HepG2 (cell line): ENCODE data around the gene SHROOM2. TPM values are rescaled to one million over a fixed set of nuclear protein-coding genes. Genes with fewer than 3 reads are reported as not detected.

Experiments used
- ATAC-seq: fragments of 200-7000 bp; cut with Tn5 transposase; 3 replicates; pipeline ENCODE4 v1.9.1; 2020; ENCODE audit warnings: mild to moderate bottlenecking, moderate library complexity
- BruUV-seq: library from RNA; stranded (reverse); fragments of 400-500 nt; replicated peaks from 2 replicates; lab custom pipeline; 2021; lab: Mats Ljungman, UMichigan
- CTCF ChIA-PET: fragments of 300-600 bp; formaldehyde crosslinking; extraction: SDS; loops from one replicate; lab custom pipeline; 2021; ENCODE audit warnings: low total read pairs, inconsistent platforms, low intra/inter-chr PET ratio; lab: Yijun Ruan, JAX
- POLR2A ChIA-PET: fragments of 350-600 bp; sonication (Branson Sonifier 250); formaldehyde crosslinking; loops from one replicate; lab custom pipeline; 2020; ENCODE audit warnings: antibody characterized with exemption, inconsistent platforms; lab: Yijun Ruan, JAX
- DNase-seq: peaks from one replicate; pipeline ENCODE4 v3.0.0-alpha.2; 2015; ENCODE audit warnings: low spot score
- FAIRE-seq: peaks from 3 replicates; lab custom pipeline; 2011; peaks lifted over from hg19 to GRCh38; lab: Jason Lieb, UNC
- H2AFZ ChIP-seq: one replicate; pipeline ENCODE4 v1.6.1; 2011; ENCODE audit warnings: low read length, inconsistent platforms
- H3K27ac ChIP-seq: fragments of 300-600 bp; 3 replicates; pipeline ENCODE4 v1.8.0; 2011; ENCODE audit warnings: mixed run types, mild to moderate bottlenecking, mixed read lengths, low read length, inconsistent platforms; ENCODE audit not compliant: insufficient read depth; ENCODE audit errors: extremely low read length
- H3K27me3 ChIP-seq, 2 experiments: fragments of 200-600 bp in 1 of 2; 2 replicates in 1 of 2; 3 replicates in 1 of 2; pipeline versions ENCODE4 v1.6.0 to v1.8.0; 2011; ENCODE audit warnings: low read length in 2 of 2, mild to moderate bottlenecking in 2 of 2, moderate library complexity in 2 of 2, inconsistent platforms in 1 of 2; ENCODE audit not compliant: insufficient read depth in 2 of 2, control insufficient read depth in 1 of 2
- H3K36me3 ChIP-seq, 2 experiments: fragments of 200-600 bp in 1 of 2; replicated peaks in 1 of 2; 2 replicates in 1 of 2; 3 replicates in 1 of 2; pipeline versions ENCODE4 v1.5.1 to v1.8.0; 2011; ENCODE audit warnings: low read length in 2 of 2, inconsistent platforms in 1 of 2; ENCODE audit not compliant: insufficient read depth in 2 of 2, control insufficient read depth in 1 of 2
- H3K4me1 ChIP-seq: 2 replicates; pipeline ENCODE4 v1.5.1; 2012; ENCODE audit warnings: low read length, inconsistent platforms; ENCODE audit not compliant: insufficient read depth
- H3K4me2 ChIP-seq: 2 replicates; pipeline ENCODE4 v1.6.0; 2011; ENCODE audit warnings: low read depth, low read length, inconsistent platforms
- H3K4me3 ChIP-seq, 3 experiments: fragments of 200-600 bp in 1 of 3; sonication (generic), shearing (Covaris generic) in 1 of 3; replicated peaks in 1 of 3; 2 replicates each; pipeline ENCODE4 v1.5.1; 2011 to 2016; ENCODE audit warnings: low read length in 3 of 3, inconsistent platforms in 2 of 3, low read depth in 2 of 3, mild to moderate bottlenecking in 2 of 3, control low read depth in 1 of 3, mixed read lengths in 1 of 3; ENCODE audit not compliant: insufficient read depth in 1 of 3
- H3K79me2 ChIP-seq: one replicate; pipeline ENCODE4 v1.6.1; 2011; ENCODE audit warnings: low read length, inconsistent platforms; ENCODE audit not compliant: insufficient read depth
- H3K9ac ChIP-seq: 2 replicates; pipeline ENCODE4 v1.6.0; 2011; ENCODE audit warnings: mild to moderate bottlenecking, low read depth, low read length, inconsistent platforms; ENCODE audit not compliant: insufficient read depth
- H3K9me3 ChIP-seq: 2 replicates; pipeline ENCODE4 v1.5.1; 2012; ENCODE audit warnings: mild to moderate bottlenecking, low read length
- H4K20me1 ChIP-seq: 2 replicates; pipeline ENCODE4 v1.6.0; 2011; ENCODE audit warnings: inconsistent platforms, mild to moderate bottlenecking, low read length, moderate library complexity; ENCODE audit not compliant: insufficient read depth
- KDM6A ChIP-seq: IDR thresholded peaks from 2 replicates; pipeline ENCODE4 v1.6.1; 2016; ENCODE audit warnings: low read depth
- MEF2D ChIP-seq: sonication (generic); formaldehyde crosslinking; IDR thresholded peaks from 2 replicates; pipeline ENCODE4 v1.5.1; 2020; ENCODE audit warnings: mild to moderate bottlenecking, missing genetic modification reagents
- RFXAP ChIP-seq: sonication (generic); formaldehyde crosslinking; IDR thresholded peaks from 2 replicates; pipeline ENCODE4 v1.4.0; 2020; ENCODE audit warnings: missing genetic modification reagents, borderline replicate concordance
- ZNF136 ChIP-seq: sonication (generic); formaldehyde crosslinking; IDR thresholded peaks from 2 replicates; pipeline ENCODE4 v1.8.1; 2022; ENCODE audit warnings: low read depth, mild to moderate bottlenecking, moderate library complexity, missing genetic modification reagents
- ZNF142 ChIP-seq: sonication (generic); formaldehyde crosslinking; IDR thresholded peaks from 2 replicates; pipeline ENCODE4 v1.4.0; 2020; ENCODE audit warnings: missing genetic modification reagents
- WGBS: methylation state at CpG from one replicate; pipeline ENCODE4 v1.1.6; 2017; ENCODE audit warnings: low lambda C conversion rate; 5-methylcytosine and 5-hydroxymethylcytosine counted together
- in situ Hi-C: cut with HindIII; loops from 2 replicates; pipeline ENCODE4 v1.10.0; 2017; ENCODE audit warnings: low pct_unique_long_range_greater_than_20kb; ENCODE audit not compliant: extremely low pct_ligation_motif_present
- intact Hi-C: fragments of 100-400 bp; cut with micrococcal nuclease; formaldehyde crosslinking; loops from one replicate; pipeline ENCODE4 v1.10.0; 2022; ENCODE audit not compliant: unreplicated experiment
- polyA plus RNA-seq, 8 experiments: library from polyadenylated mRNA; depleted of rRNA in 3 of 8; stranded (reverse) in 7 of 8; unstranded in 1 of 8; fragments of >200 nt; fragmentation: Illumina TruSeq in 4 of 8; extraction: Trizol in 4 of 8; gene quantifications; 2 replicates each; pipeline versions ENCODE4 v1.2.1 to v1.2.3, GENCODE V29; 2011 to 2016; ENCODE audit warnings: low read depth in 4 of 8, missing spikeins in 1 of 8, mixed read lengths in 1 of 8; ENCODE audit not compliant: insufficient read depth in 1 of 8
- total RNA-seq, 5 experiments: library from RNA; depleted of rRNA; stranded (reverse); fragments of >200 nt; fragmentation: Illumina TruSeq; extraction: Trizol; gene quantifications; 2 replicates each; pipeline ENCODE4 v1.2.3, GENCODE V29; 2016; ENCODE audit warnings: low read depth in 1 of 5

Gene SHROOM2
- total and polyA plus RNA-seq, 2 of the 13 experiments (the other 11 are each of a cell fraction or from before 2014, with no cell fraction given) = 0.92 to 1.4 TPM

- in situ Hi-C loops = no loop called here
- Histone ChIP-seq H3K27me3 (no peaks in the 10 kb centered on the region), H2AFZ (no peak overlapping the region), H3K27ac (no peak overlapping the region), H3K9me3 (no peaks in the 10 kb centered on the region; the same call in 1 of the 2 replicates), H3K79me2 (no peaks in the 10 kb centered on the region), H3K9ac (no peak overlapping the region), H4K20me1 (no peaks in the 10 kb centered on the region), H3K4me3 (no peak overlapping the region), H3K4me2 (no peak overlapping the region), H3K36me3 (no peaks in the 10 kb centered on the region), H3K4me1 (no peaks in the 10 kb centered on the region)
- CTCF ChIA-PET = interaction anchor here (1.7 kb wide), 1 partner anchor 161 kb away, joined by 4 read pairs; no protein-coding TSS in a partner anchor
- DNase-seq = no peak
- no peak for FAIRE-seq
- no peak for TF ChIP-seq MEF2D (CRISPR knock-in tag)
- no peak for TF ChIP-seq RFXAP (CRISPR knock-in tag)
- TF ChIP-seq ZNF142 = no peak
- TF ChIP-seq ZNF136 (CRISPR knock-in tag) = no peak
- no peak for TF ChIP-seq KDM6A (CRISPR knock-in tag)
- intact Hi-C loops = no loop called here
- 98% methylated on average over 5 of the region's 5 CpGs for WGBS
- no peak for ATAC-seq
- BruUV-seq = no TSS peak
- POLR2A ChIA-PET = no interaction called here
Measured at GRCh38 chrX:9958183-9958582, 172.0 kb downstream of the SHROOM2 start.
